NOMO-1 treated with DMSO at 0.1 percent for 48 hours (cell line): ENCODE measurements around the gene VWA8.
"Not testable (repeated sequence)": the region's sequence is repeated elsewhere in the genome, so short reads cannot be mapped to it uniquely, and the experiment has no call there.

Experiments
- DNase-seq: peaks from one replicate; lab custom pipeline; 2025; ENCODE audit not compliant: unreplicated experiment; lab: John Stamatoyannopoulos, UW

VWA8 gene

DNA sequence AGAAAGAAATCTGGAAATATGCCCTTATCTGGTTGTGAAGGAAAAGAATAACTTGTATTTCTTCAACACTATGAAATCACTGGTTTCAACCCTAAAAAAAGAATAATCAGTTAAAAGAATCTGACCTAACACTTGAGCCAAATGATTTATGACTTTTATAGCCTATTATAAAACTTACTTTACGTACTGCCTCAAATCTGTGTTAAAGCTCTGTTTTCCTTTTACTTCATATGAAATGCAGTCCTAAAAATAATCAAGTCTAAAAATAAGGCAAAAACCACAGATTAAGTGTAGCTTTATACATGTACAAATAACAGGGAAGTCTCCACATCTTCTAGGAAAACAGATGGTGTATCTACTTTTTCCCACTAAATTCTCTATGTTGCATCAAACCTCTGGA lies 101.3 kb downstream of the VWA8 start:
- peak; percentile 72 for DNase-seq

DNA sequence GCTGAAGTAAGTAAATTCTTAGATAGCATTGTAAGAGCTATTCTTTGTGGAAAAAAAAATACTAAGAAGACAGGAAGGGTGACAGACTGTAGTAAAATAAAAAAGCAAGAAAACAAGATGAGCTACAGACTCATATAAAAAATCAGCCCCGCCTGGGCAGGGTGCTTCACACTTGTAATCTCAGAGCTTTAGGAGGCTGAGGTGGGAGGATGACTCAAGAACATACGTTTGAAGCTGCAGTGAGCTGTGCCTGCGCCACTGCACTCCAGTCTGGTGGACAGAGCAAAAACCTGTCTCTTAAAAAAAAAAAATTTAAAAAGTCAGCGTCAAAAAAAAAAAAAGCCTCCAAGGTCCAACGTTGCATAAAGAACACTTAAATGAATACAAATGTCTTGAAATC lies 102.1 kb downstream of the VWA8 start:
- DNase-seq, result no peak

DNA sequence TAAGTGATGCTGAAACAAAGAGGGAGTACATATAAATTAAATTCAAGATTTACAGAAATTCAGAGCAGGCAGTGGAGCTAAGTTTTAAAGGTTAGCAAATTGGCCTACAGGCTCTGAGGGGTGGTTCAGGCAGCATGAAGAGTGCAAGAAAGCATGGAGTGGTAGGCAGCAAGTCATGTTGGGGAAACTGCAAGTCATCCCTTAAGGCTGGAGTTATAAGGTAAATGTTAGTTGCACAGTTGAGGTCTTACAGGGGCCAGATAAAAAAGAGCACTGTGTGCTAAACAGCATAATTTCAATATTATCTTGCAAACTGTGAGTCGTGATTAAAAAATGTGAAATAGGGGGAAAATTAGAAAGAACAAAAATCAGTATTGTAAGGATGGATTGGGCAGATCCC lies 106.2 kb downstream of the VWA8 start:
- DNase-seq, result no peak

DNA sequence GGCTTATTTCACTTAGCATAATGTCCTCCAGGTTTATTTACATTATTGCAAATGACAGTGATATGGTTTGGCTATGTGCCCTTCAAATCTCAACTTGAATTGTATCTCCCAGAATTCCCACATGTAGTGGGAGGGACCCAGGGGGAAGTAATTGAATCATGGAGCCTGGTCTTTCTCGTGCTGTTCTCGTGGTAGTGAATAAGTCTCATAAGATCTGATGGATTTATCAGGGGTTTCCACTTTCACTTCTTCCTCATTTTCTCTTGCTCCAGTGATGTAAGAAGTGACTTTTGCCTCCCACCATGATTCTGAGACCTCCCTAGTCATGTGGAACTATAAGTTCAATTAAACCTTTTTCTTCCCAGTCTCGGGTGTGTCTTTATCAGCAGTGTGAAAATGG lies 109.6 kb downstream of the VWA8 start:
- peak; percentile 29 for DNase-seq

DNA sequence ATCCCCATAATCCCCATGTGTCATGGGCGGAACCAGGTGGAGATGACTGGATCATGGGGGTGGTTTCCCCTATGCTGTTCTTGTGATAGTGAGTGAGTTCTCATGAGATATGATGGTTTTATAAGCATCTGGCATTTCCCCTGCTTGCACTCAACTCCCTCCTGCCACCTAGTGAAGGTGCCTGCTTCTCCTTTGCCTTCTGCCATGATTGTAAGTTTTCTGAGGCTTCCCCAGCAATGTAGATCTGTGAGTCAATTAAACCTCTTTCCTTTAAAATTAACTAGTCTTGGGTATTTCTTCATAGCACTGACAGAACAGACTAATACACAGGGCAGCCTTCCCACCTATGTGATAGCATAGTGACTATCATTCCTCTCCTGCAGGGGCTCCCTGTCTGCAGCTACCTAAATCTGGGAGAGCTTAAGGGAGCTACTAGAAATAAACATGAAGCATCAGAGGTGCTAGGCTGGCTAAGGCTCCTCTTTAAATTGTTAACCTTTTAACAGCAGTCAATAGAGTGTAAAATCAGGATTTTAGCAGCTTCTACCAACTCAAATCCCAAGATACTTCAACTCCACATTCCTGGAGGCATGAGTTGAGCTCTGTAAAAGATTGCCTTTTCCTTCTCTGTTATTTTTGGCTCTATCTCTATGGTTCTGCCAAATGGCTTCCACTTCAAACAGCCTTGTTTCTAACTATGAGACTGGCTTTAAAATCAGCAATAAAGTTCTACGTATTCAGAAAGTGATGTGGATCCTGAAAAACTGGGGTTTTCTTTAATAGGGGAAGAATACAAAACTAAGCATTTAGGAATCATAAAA lies 112.3 kb downstream of the VWA8 start:
- no peak for DNase-seq

DNA sequence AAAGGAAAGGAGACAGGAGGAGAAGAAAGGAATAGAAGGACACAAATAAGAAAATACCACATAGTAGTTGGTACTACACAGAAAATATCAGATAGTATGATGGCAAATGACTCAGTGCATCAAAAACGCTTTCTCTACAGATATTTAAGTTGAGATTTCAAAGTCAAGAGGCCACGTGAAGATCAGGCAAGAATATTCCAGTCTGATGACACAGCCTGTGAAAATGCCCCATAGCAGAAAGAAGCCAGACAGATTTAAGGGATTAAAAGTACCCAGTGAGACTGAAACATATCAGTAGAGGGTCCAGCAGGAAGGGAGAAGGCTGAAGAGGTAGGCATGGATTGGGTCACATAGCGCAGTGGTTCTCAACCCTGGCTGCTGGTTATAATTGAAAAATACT lies 113.7 kb downstream of the VWA8 start:
- DNase-seq, result no peak

DNA sequence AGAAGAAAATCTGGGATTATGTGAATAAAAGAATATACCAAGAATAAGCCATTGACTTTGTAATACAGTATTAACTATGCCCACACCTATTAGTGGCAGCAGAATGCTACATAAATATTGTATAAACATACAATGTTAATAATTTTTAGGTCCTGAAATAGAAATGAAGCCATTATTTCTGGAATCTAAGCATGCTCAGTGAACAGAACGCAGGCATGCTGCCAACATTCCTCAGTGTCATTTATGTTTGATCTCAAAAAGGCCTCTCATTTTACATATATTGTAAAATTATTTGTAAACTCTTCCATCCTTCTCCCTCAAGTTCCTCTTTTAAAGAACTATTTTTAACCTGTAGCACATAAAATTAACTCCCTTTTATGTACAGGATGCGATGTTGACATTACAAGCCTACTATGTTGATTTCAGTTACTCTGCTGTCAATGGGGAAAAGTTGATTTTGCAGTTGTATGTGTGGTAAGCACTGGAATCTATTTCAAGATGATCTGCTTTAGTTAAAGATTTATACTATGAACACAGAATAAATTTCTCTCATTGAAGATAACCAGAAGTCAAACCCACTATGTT lies 118.8 kb downstream of the VWA8 start:
- DNase-seq, result peak; percentile 95

DNA sequence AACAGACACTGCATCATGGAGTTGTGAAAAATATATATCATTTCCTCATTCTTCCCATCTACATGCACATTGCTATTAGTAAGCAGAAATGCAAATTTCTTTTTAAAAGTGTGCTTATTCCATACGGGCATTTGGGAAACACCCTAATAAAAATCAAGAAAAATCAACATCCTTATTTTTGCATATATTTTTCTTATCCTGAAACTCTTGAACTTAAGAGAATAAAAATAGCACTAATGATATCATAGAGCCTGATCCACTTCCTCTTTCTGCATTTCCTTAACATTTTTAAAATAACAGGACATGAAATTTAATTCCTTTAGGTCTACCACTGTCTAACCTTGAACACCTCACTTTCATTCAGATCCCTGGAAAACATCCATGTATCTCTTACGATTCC lies 123.3 kb downstream of the VWA8 start:
- peak; percentile 63 for DNase-seq

DNA sequence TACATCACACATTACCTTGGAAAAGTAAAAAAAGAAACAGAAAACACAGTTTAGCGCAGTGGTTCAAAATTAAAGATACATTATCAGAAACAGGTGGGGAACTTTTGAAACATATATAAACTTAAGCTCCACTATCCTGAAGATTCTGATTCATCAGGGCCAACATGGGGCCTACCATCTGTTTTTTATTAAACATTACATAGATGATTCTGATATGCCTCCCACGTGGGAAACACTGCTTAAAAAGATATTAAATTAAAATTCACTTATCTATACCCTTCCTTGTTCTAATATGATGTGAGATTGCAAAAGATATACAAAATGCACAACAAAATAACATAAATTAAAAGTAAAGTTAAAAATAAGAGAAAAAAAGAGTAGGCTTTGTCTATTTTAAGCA lies 125.0 kb downstream of the VWA8 start:
- no peak for DNase-seq

DNA sequence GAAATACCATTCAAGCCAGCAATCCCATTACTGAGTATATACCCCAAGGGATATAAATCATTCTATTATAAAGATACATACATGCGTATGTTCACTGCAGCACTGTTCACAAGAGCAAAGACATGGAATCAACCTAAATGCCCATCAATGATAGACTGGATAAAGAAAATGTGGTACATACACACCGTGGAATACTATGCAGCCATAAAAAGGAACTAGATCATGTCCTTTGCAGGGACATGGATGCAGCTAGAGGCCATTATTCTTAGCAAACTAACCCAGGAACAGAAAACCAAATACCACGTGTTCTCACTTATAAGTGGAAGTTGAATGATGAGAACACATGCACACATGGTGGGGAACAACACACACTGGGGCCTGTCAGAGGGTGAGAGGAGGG lies 126.2 kb downstream of the VWA8 start:
- DNase-seq, result not testable (repeated sequence)

DNA sequence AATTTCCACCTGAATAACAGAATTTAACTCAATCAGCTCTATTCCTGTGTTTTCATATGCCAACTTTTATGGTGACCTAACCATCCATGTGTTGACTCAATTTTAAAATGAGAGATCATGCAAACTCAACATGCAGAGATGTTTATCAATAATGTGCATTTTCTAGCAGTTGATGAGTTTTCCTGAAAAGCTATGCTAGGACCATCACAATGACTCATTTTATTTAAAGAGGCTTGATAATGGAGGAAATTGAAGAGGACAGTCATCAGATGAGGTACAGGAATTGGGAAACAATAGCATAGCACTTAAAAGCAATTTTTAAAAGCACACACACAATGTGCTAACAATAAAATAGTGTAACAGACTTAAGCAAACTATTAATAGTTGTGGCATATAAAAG lies 127.1 kb downstream of the VWA8 start:
- no peak for DNase-seq

DNA sequence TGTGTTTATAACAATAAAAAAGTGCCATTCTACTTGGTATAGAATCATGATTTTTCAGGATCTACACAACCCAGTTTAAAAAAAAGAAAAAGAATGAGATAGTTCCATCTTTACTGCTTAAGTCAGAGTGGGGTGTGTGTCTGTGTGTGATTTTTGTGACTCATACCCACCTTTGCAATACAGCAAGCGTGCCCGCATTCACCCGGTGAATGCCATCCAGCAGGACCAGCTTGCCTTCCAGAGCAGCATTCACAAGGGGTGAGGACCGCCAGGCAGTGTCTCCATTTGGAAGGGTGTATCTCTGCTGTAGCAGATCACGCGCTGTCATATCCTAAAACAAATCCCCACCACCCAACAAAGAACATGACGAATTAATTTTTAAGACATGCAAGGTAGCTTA lies 127.7 kb downstream of the VWA8 start:
- DNase-seq, result no peak

DNA sequence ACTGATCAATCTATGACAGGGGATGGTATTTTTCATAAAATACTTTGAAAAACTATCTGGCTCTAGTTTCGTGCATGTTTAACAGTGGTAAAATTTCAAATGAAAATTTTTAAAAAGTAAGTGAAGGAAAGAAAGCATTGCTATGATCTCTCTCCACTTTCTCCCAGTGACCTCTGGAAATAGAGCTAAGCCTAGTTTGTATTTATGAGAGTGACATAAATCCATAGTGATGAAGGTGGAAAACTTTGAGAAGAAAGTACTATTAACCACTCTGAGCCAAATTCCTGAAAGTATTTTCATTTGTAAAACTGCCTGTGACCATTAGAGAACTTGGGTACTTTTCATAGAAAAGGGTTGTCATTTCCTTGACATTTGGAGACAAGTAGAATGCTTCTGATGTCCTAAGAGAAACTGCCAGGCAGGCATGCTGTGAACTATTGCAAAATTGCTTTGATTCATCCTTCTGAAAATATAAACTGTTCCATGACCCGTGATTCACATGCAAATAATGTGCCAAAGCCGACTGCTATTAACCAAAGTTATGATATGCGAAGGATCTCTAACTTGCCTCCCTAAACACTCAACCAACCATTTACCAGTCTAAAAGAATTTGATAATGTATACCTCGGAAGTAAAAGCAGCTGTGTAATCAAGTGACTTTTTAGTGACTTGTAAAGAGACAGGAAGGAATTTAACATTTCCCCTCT lies 133.2 kb downstream of the VWA8 start:
- peak; percentile 35 for DNase-seq

DNA sequence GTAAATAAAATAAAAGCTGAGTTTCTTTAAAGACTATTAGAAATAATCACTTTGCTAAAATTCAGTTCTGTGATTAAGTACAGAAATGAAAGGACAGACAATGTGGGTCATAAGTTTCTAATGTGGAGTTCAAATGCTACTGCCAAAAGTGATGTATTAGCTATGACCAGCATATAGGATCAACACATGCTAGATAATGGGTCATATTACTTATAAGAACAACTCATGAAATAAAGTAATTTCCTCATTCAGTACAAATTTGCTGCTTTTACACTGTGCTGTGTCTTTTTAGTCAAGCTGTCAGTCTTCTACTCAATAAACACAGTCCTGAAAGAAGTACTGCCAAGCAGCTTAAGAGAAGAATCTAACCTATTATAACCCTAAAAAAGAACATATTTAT lies 135.2 kb downstream of the VWA8 start:
- DNase-seq, result no peak

DNA sequence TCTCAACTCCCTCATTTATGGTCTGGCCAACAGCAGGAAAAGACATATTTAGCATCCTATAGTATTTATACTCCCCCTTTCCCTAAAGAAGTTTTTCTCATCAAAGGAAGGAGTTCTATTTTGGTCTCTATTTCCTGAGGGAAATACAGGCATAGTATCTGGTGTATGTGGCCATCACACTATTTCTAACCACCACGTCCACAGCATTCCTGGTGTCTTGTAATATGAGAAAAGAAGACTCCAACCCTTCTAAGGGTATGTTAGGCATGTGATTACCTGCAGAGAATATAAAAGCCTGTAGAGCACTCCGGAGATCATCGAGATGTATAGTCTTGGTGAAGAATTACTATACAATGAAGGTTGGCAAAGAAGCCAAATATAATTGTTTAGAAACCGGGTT lies 137.4 kb downstream of the VWA8 start:
- DNase-seq, result no peak

DNA sequence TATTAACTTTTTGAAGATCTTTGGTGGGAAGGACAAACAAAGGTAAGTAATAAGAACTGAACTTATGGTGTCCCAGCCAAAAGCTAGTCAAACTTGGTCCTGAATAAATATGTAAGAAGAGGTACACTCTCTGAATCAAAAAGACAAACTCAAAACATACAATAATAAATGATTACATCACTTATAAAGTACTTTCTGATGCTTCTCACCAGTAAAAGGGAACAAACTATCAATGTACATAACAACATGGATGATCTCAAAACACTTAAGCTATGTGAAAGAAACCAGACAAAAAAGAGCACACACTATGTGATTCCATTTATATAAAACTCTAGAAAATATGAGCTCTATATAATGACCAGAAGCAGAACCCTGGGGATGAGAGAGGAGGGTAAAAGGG lies 138.3 kb downstream of the VWA8 start:
- no peak for DNase-seq

DNA sequence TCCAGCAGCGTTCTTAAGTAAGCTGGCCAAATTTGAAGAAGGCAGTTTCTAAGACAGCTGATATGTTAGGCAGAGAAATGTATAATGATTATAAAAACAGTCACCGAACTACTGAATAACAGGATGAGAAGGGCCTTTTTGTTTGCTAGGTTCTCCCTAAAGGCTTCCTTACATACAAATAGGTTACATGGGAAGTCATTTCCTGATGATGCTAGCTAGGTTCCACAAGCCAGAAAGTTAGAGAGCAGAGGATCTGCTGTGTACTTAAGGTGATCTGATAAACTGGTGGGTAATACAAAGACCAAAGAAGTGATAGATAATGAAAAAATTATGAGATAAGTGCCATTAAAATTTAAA lies 139.7 kb downstream of the VWA8 start:
- no peak for DNase-seq

DNA sequence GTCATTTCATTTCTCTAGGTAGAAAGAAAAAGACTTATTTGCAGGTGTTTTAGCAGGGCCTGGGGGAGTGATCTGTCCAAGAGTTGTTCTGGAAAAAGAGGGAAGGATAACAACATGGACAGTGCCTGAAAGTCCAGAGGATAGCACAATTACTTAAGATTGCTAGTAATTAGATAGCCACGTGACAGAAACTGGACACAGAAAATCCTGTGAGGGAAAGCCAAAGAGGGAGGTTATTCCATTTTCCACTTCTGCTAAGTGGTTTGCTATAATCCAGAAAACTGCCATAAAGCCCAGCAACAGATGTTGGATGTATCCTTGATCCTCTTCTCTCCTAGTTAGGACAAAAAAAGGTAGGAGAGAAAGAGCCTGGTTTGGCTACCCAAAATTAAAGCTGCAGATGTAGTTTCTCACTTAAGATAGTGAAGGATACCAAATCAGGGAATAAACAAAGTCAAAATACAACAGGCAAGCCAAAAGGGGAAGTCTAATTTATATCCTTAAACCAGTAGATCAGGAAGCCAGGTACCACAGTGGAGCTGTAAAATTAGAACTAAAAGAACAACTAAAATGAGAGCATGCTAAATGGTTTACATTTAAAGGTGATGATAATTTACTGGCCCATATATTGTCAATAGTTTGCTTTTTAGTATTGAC lies 140.2 kb downstream of the VWA8 start:
- DNase-seq, result peak; percentile 10

DNA sequence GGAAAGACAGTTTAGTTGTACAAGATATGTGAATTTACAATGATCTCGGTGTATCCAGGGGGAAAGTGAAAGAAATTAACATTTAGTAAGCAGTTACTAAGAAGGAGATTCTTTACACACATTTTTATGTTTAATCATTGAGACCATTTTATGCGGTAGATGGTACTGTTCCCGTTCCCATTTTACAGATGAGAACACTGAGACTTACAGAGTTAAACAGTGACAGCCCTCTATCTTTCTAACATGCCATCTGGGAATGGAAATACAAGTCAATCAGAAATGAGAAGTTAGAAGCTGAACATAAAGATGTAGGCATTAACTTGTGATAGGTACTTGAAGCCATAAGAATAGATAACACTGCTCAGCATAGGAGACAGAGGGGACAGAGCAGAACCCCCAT lies 144.9 kb downstream of the VWA8 start:
- DNase-seq, result no peak

DNA sequence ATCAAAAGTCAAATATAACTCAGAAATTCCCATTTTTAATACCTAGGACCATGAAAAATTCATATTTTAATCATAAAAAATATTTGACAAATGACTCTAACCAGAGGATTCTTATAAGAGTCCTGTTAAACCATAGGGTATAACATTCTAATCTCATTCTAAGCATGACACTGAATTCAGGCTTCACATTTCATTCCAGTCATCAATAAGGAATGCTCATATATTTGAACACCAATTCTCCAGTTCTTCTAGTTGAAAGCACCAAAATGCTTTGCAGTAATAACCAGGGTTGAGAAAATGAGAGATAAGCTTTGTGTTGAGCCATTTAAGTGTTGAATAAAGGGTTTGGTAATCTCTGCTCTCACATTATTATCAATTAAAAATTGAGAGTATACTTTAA lies 147.5 kb downstream of the VWA8 start:
- DNase-seq, result no peak

DNA sequence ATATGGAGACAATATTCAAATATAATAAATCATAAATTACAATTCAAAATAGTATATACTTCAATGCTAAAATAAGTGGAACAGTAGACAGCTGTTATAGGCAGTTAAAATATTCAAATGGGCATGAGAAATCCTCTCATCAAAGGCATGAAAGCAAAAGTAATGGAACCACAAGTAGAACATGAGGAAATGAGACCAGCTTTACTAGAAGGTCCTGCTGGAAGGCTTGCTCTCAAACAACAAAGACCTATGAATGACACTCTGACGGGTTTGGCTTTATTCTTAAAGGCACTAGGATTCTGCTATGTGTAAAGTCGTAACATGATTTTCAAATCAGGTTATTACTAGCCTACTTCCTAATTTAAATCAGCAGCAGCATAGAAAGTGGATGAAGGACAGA lies 148.1 kb downstream of the VWA8 start:
- no peak for DNase-seq

DNA sequence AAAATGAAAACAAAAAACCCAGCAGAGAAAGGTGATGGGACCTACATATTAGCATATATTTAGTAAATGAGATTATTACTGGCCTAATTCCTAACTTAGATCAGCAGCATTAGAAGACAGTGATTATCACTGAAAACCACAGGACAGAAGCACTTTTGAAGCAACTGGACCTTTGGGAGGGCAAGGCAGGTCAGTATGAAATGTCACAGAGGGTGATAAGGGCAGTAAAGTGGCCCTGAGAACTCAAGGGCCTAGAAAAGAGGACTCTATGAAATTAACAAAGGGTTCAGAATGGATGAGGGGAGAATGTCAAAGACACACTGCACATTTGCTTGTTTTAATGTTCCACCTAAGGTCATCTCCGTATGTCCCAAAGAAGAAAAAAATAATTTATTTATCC lies 148.7 kb downstream of the VWA8 start:
- no peak for DNase-seq
